HCT116 (cell line): ENCODE results near the gene C1QTNF3. TPM values are rescaled to one million over a fixed set of nuclear protein-coding genes. Genes with fewer than 3 reads are reported as not detected.

Source experiments
- ATAC-seq: fragments of 200-7000 bp; cut with Tn5 transposase; 2 replicates; pipeline ENCODE4 v1.9.1; 2020; ENCODE audit warnings: mild to moderate bottlenecking, moderate library complexity
- BruUV-seq: library from RNA; stranded (reverse); fragments of 400-500 nt; replicated peaks from 2 replicates; lab custom pipeline; 2021; lab: Mats Ljungman, UMichigan
- CTCF ChIA-PET: fragments of 300-600 bp; sonication (Branson Sonifier 250); formaldehyde crosslinking; loops from one replicate; lab custom pipeline; 2021; ENCODE audit warnings: antibody characterized with exemption; lab: Charles Lee
- POLR2A ChIA-PET: fragments of 300-600, 350-600 bp; sonication (Branson Sonifier 250); formaldehyde crosslinking; loops from one replicate; lab custom pipeline; 2021; ENCODE audit warnings: antibody characterized with exemption; lab: Charles Lee
- RAD21 ChIA-PET, 2 experiments: fragments of 300-600 bp; sonication (Branson Sonifier 250); formaldehyde crosslinking; loops; one replicate each; lab custom pipeline; 2023; ENCODE audit warnings: low total read pairs in 2 of 2; ENCODE audit not compliant: uncharacterized antibody in 2 of 2, unreplicated experiment in 2 of 2, low non-redundant PET in 1 of 2; lab: Charles Lee
- DNase-seq: peaks from one replicate; pipeline ENCODE4 v3.0.0-alpha.2; 2010; ENCODE audit warnings: low read depth, low spot score
- H2AFZ ChIP-seq: fragments of 200-600 bp; shearing (Covaris generic), sonication (generic); 2 replicates; pipeline ENCODE4 v1.6.1; 2017; ENCODE audit warnings: low read depth, mixed run types, mixed read lengths, antibody characterized with exemption, low read length; ENCODE audit not compliant: poor library complexity, severe bottlenecking
- H3K27ac ChIP-seq: 2 replicates; pipeline ENCODE4 v1.5.1; 2012; ENCODE audit warnings: low read depth, low read length
- H3K27me3 ChIP-seq: fragments of 200-600 bp; sonication (generic); 2 replicates; pipeline ENCODE4 v1.6.1; 2016; ENCODE audit warnings: mixed run types, low read length, mixed read lengths; ENCODE audit not compliant: insufficient read depth
- H3K36me3 ChIP-seq, 2 experiments: fragments of 200-500 bp in 1 of 2; fragments of 200-600 bp in 1 of 2; sonication (Bioruptor generic) in 1 of 2; sonication (generic) in 1 of 2; 2 replicates each; pipeline versions ENCODE4 v1.5.1 to v1.6.1; 2014 to 2016; ENCODE audit warnings: low read length in 2 of 2, inconsistent platforms in 1 of 2, mixed read lengths in 1 of 2, mixed run types in 1 of 2; ENCODE audit not compliant: insufficient read depth in 2 of 2, control insufficient read depth in 1 of 2
- H3K4me1 ChIP-seq, 2 experiments: fragments of 200-600 bp in 1 of 2; sonication (generic) in 1 of 2; 2 replicates each; pipeline versions ENCODE4 v1.5.1 to v1.6.1; 2012 to 2017; ENCODE audit warnings: low read length in 2 of 2, inconsistent platforms in 1 of 2, mild to moderate bottlenecking in 1 of 2, mixed read lengths in 1 of 2, mixed run types in 1 of 2, moderate library complexity in 1 of 2; ENCODE audit not compliant: insufficient read depth in 2 of 2, control insufficient read depth in 1 of 2
- H3K4me2 ChIP-seq: fragments of 200-600 bp; sonication (generic); 2 replicates; pipeline ENCODE4 v1.6.1; 2017; ENCODE audit warnings: mixed run types, low read length, mixed read lengths
- H3K4me3 ChIP-seq, 2 experiments: fragments of 200-600 bp in 1 of 2; sonication (generic) in 1 of 2; replicated peaks in 1 of 2; 2 replicates each; pipeline ENCODE4 v1.5.1; 2011 to 2016; ENCODE audit warnings: low read length in 2 of 2, control low read depth in 1 of 2, low read depth in 1 of 2, mild to moderate bottlenecking in 1 of 2, mixed read lengths in 1 of 2, mixed run types in 1 of 2
- H3K79me2 ChIP-seq: fragments of 200-600 bp; sonication (generic); 2 replicates; pipeline ENCODE4 v1.6.1; 2017; ENCODE audit warnings: mild to moderate bottlenecking, mixed run types, low read length, moderate library complexity, mixed read lengths; ENCODE audit not compliant: insufficient read depth
- H3K9ac ChIP-seq: fragments of 200-600 bp; sonication (generic); 2 replicates; pipeline ENCODE4 v1.6.1; 2016; ENCODE audit warnings: low read length, mixed read lengths
- H3K9me2 ChIP-seq: fragments of 200-600 bp; sonication (generic), shearing (Covaris generic); 2 replicates; pipeline ENCODE4 v1.6.1; 2017; ENCODE audit warnings: mixed run types, mild to moderate bottlenecking, moderate library complexity; ENCODE audit not compliant: insufficient read depth
- H3K9me3 ChIP-seq, 2 experiments: fragments of 200-500 bp in 1 of 2; fragments of 200-600 bp in 1 of 2; sonication (Bioruptor generic) in 1 of 2; sonication (generic) in 1 of 2; 2 replicates each; pipeline ENCODE4 v1.6.1; 2014 to 2017; ENCODE audit warnings: low read length in 2 of 2, mixed read lengths in 2 of 2, inconsistent platforms in 1 of 2, low read depth in 1 of 2, mild to moderate bottlenecking in 1 of 2, mixed run types in 1 of 2, moderate library complexity in 1 of 2; ENCODE audit not compliant: control insufficient read depth in 1 of 2, insufficient read depth in 1 of 2
- H4K20me1 ChIP-seq: fragments of 200-600 bp; sonication (generic), shearing (Covaris generic); 2 replicates; pipeline ENCODE4 v1.6.1; 2017; ENCODE audit warnings: mixed run types, mild to moderate bottlenecking, moderate library complexity; ENCODE audit not compliant: insufficient read depth
- CEBPB ChIP-seq: IDR thresholded peaks from 2 replicates; pipeline ENCODE4 v1.6.1; 2012; ENCODE audit warnings: low read depth
- POLR2A ChIP-seq: IDR thresholded peaks from 2 replicates; pipeline ENCODE4 v1.7.0; 2011; ENCODE audit warnings: borderline replicate concordance; ENCODE audit not compliant: insufficient read depth, insufficient read length; ENCODE audit errors: extremely low read depth
- RAD21 ChIP-seq: IDR thresholded peaks from 2 replicates; pipeline ENCODE4 v1.6.1; 2012; ENCODE audit warnings: low read depth, mild to moderate bottlenecking
- SRF ChIP-seq: IDR thresholded peaks from 2 replicates; pipeline ENCODE4 v1.6.1; 2012; ENCODE audit warnings: low read depth
- ZNF274 ChIP-seq: fragments of 200-500 bp; sonication (Bioruptor generic); IDR thresholded peaks from 2 replicates; pipeline ENCODE4 v1.6.1; 2014; ENCODE audit warnings: mild to moderate bottlenecking, low read depth, low read length, inconsistent platforms
- intact Hi-C: fragments of 100-400 bp; cut with micrococcal nuclease; formaldehyde crosslinking; loops from 2 replicates; pipeline ENCODE4 v1.10.0; 2022
- total RNA-seq: library from RNA; stranded (reverse); gene quantifications from one replicate; pipeline ENCODE4 v1.2.1, GENCODE V29; 2021; ENCODE audit not compliant: unreplicated experiment
- TF ChIP-seq, protein P1 (sequence below), 3 experiments: fragments of 200-600 bp in 1 of 3; sonication (generic) in 1 of 3; IDR thresholded peaks in 2 of 3; conservative IDR thresholded peaks in 1 of 3; 2 replicates each; pipeline ENCODE4 v1.5.1; 2012 to 2017; ENCODE audit warnings: low read depth in 2 of 3, low read length in 2 of 3, antibody characterized with exemption in 1 of 3, borderline replicate concordance in 1 of 3, control low read depth in 1 of 3, mild to moderate bottlenecking in 1 of 3, mixed read lengths in 1 of 3, mixed run types in 1 of 3, moderate library complexity in 1 of 3; ENCODE audit not compliant: insufficient read depth in 1 of 3
- TF ChIP-seq, protein P2 (sequence below): IDR thresholded peaks from 2 replicates; pipeline ENCODE4 v1.6.1; 2012; ENCODE audit warnings: low read depth
- TF ChIP-seq, protein P3 (sequence below): IDR thresholded peaks from 2 replicates; pipeline ENCODE4 v1.6.1; 2012

The C1QTNF3 gene
- total RNA-seq, 1 experiment from 2014 or later: 2.6 TPM

- no peak overlapping the region for H2AFZ ChIP-seq
- no peaks in the 10 kb centered on the region for H3K27me3 ChIP-seq
- no peaks in the 10 kb centered on the region for H4K20me1 ChIP-seq
- H3K9ac ChIP-seq: no peak overlapping the region
- H3K4me3 ChIP-seq: no peak overlapping the region
- no peak overlapping the region for H3K4me2 ChIP-seq
- intact Hi-C loops: no loop called here
- ATAC-seq (no peak), DNase-seq (no peak)
- RAD21 ChIA-PET: no interaction called here
- no TSS peak for BruUV-seq
- no peaks in the 10 kb centered on the region for H3K9me2 ChIP-seq
- no peaks in the 10 kb centered on the region for H3K79me2 ChIP-seq
- H3K36me3 ChIP-seq: no peaks in the 10 kb centered on the region
- POLR2A ChIA-PET: no interaction called here
- H3K4me1 ChIP-seq: no peaks in the 10 kb centered on the region
- no peak overlapping the region for H3K27ac ChIP-seq
- H3K9me3 ChIP-seq: no peaks in the 10 kb centered on the region
- CTCF ChIA-PET: no interaction called here
- TF ChIP-seq CEBPB: no peak
- TF ChIP-seq ZNF274: no peak
- TF ChIP-seq, protein P1, sequence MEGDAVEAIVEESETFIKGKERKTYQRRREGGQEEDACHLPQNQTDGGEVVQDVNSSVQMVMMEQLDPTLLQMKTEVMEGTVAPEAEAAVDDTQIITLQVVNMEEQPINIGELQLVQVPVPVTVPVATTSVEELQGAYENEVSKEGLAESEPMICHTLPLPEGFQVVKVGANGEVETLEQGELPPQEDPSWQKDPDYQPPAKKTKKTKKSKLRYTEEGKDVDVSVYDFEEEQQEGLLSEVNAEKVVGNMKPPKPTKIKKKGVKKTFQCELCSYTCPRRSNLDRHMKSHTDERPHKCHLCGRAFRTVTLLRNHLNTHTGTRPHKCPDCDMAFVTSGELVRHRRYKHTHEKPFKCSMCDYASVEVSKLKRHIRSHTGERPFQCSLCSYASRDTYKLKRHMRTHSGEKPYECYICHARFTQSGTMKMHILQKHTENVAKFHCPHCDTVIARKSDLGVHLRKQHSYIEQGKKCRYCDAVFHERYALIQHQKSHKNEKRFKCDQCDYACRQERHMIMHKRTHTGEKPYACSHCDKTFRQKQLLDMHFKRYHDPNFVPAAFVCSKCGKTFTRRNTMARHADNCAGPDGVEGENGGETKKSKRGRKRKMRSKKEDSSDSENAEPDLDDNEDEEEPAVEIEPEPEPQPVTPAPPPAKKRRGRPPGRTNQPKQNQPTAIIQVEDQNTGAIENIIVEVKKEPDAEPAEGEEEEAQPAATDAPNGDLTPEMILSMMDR (IDR thresholded peaks at IDR 0.05 in 2 of 3, conservative IDR thresholded peaks at IDR 0.05 in 1 of 3; ENCODE audit: borderline replicate concordance in 1 of 3, insufficient read depth in 1 of 3, low read depth in 2 of 3, low read length in 2 of 3): no peak
- no peak for TF ChIP-seq POLR2A
- no peak for TF ChIP-seq SRF
- TF ChIP-seq, protein P2, sequence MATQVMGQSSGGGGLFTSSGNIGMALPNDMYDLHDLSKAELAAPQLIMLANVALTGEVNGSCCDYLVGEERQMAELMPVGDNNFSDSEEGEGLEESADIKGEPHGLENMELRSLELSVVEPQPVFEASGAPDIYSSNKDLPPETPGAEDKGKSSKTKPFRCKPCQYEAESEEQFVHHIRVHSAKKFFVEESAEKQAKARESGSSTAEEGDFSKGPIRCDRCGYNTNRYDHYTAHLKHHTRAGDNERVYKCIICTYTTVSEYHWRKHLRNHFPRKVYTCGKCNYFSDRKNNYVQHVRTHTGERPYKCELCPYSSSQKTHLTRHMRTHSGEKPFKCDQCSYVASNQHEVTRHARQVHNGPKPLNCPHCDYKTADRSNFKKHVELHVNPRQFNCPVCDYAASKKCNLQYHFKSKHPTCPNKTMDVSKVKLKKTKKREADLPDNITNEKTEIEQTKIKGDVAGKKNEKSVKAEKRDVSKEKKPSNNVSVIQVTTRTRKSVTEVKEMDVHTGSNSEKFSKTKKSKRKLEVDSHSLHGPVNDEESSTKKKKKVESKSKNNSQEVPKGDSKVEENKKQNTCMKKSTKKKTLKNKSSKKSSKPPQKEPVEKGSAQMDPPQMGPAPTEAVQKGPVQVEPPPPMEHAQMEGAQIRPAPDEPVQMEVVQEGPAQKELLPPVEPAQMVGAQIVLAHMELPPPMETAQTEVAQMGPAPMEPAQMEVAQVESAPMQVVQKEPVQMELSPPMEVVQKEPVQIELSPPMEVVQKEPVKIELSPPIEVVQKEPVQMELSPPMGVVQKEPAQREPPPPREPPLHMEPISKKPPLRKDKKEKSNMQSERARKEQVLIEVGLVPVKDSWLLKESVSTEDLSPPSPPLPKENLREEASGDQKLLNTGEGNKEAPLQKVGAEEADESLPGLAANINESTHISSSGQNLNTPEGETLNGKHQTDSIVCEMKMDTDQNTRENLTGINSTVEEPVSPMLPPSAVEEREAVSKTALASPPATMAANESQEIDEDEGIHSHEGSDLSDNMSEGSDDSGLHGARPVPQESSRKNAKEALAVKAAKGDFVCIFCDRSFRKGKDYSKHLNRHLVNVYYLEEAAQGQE: no peak
- TF ChIP-seq, protein P3, sequence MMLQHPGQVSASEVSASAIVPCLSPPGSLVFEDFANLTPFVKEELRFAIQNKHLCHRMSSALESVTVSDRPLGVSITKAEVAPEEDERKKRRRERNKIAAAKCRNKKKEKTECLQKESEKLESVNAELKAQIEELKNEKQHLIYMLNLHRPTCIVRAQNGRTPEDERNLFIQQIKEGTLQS: no peak
- TF ChIP-seq RAD21: no peak
Measured at GRCh38 chr5:34020726-34021125, 22.3 kb downstream of the C1QTNF3 start.
